Stimulated activated CD4-positive, alpha-beta T cell treated with anti-CD3 and anti-CD28 coated beads, Interleukin-1b, Interleukin-23, amount 100 ng/mL, for 4 hours (primary cell): Measurements from ENCODE around the gene C19orf33.
A peak's percentile ranks its signal among the peaks of the same experiment; 100 is the strongest.

Experiments used
- DNase-seq, 2 donors: peaks; one replicate each; pipeline ENCODE4 v3.0.0-alpha.2; 2020; ENCODE audit warnings: low read depth in 2 of 2

Gene C19orf33

GRCh38 chr19:38308926-38309614 lies 5.0 kb downstream of the C19orf33 start:
- DNase-seq, result no peak

GRCh38 chr19:38309615-38310278 lies 5.7 kb downstream of the C19orf33 start:
- no peak for DNase-seq

GRCh38 chr19:38310279-38310670 lies 6.2 kb downstream of the C19orf33 start:
- DNase-seq, result no peak

- DNase-seq, result no peak
Measured at GRCh38 chr19:38310986-38311385, 6.9 kb downstream of the C19orf33 start.

GRCh38 chr19:38315657-38316476 lies 11.8 kb downstream of the C19orf33 start, which contains the start of gene YIF1B:
TSS of gene YIF1B (minus strand) at chr19:38315947. CDS start at chr19:38315917, 30 bp downstream.
- DNase-seq, result peak; percentile 89

GRCh38 chr19:38316477-38317067 lies 12.5 kb downstream of the C19orf33 start:
- no peak for DNase-seq

GRCh38 chr19:38317104-38317612 lies 13.1 kb downstream of the C19orf33 start:
- no peak for DNase-seq

- no peak for DNase-seq
Measured at GRCh38 chr19:38318660-38319059, 14.6 kb downstream of the C19orf33 start.

GRCh38 chr19:38319421-38320258 lies 15.6 kb downstream of the C19orf33 start, which contains the start of gene KCNK6:
TSS of gene KCNK6 (plus strand) at chr19:38319845. CDS start at chr19:38319951, 106 bp downstream.
- DNase-seq, result peak; percentile 28 to 55

- no peak for DNase-seq
Measured at GRCh38 chr19:38320969-38321339, 16.9 kb downstream of the C19orf33 start.

GRCh38 chr19:38321646-38322196 lies 17.7 kb downstream of the C19orf33 start:
- DNase-seq, result no peak

GRCh38 chr19:38323291-38323690 lies 19.2 kb downstream of the C19orf33 start:
- DNase-seq, result no peak

- no peak for DNase-seq
Measured at GRCh38 chr19:38324431-38324830, 20.4 kb downstream of the C19orf33 start.

- DNase-seq, result no peak
Measured at GRCh38 chr19:38326591-38326990, 22.5 kb downstream of the C19orf33 start.

- DNase-seq, result no peak
Measured at GRCh38 chr19:38329651-38330050, 25.6 kb downstream of the C19orf33 start.

- DNase-seq, result no peak
Measured at GRCh38 chr19:38331728-38332127, 27.7 kb downstream of the C19orf33 start.

GRCh38 chr19:38333245-38333644 lies 29.2 kb downstream of the C19orf33 start:
- DNase-seq, result no peak

GRCh38 chr19:38335949-38336637 lies 32.0 kb downstream of the C19orf33 start:
- peak; percentile 90 to 92 for DNase-seq

GRCh38 chr19:38336638-38337359 lies 32.7 kb downstream of the C19orf33 start:
- peak; percentile 91 to 94 for DNase-seq
